GM13976 (cell line): Measurements from ENCODE around the gene OR56A4.
"Not testable (repeated sequence)": the region's sequence is repeated elsewhere in the genome, so short reads cannot be mapped to it uniquely, and the experiment has no call there.

ENCODE experiments used
- DNase-seq: peaks from one replicate; pipeline ENCODE4 v3.0.0; 2012; ENCODE audit warnings: low spot score
- CTCF ChIP-seq: IDR thresholded peaks from 2 replicates; pipeline ENCODE4 v1.5.1; 2012; ENCODE audit warnings: borderline replicate concordance, mild to moderate bottlenecking; ENCODE audit not compliant: insufficient read depth; ENCODE audit errors: extremely low read depth, missing control alignments, control extremely low read depth
- in situ Hi-C: fragments of 300-500 bp; cut with MboI; formaldehyde crosslinking; loops from one replicate; pipeline ENCODE4 v1.12.0; 2022; ENCODE audit warnings: low sequenced_read_pairs, mixed read lengths, inconsistent platforms; ENCODE audit not compliant: unreplicated experiment

The OR56A4 gene

GRCh38 chr11:5973530-5973929, 33.2 kb downstream of the OR56A4 start:
- in situ Hi-C loops = no loop called here
- TF ChIP-seq CTCF = no peak
- no peak for DNase-seq

GRCh38 chr11:5968394-5968793, 38.4 kb downstream of the OR56A4 start, which contains the start of gene OR56A5:
Gene OR56A5 (minus strand): TSS chr11:5968494. CDS start chr11:5968494, 0 bp downstream.
- no peak for DNase-seq
- in situ Hi-C loops = no loop called here
- no peak for TF ChIP-seq CTCF

- TF ChIP-seq CTCF = no peak
- no peak for DNase-seq
- in situ Hi-C loops = no loop called here
Measured at GRCh38 chr11:5967708-5968107, 39.0 kb downstream of the OR56A4 start.

GRCh38 chr11:5966958-5967357, 39.8 kb downstream of the OR56A4 start:
- no peak for TF ChIP-seq CTCF
- no peak for DNase-seq
- in situ Hi-C loops = no loop called here

GRCh38 chr11:5960704-5961320, 45.9 kb downstream of the OR56A4 start:
- in situ Hi-C loops, DNase-seq: not testable (repeated sequence)

GRCh38 chr11:5955586-5955985, 51.2 kb downstream of the OR56A4 start:
- in situ Hi-C loops = no loop called here
- DNase-seq = no peak
- TF ChIP-seq CTCF = no peak
